WI38 (cell line): ENCODE results near the gene POLDIP2.

ENCODE experiments used
- H3K4me3 ChIP-seq: 2 replicates; pipeline ENCODE4 v1.5.1; 2011; ENCODE audit warnings: low read depth, mild to moderate bottlenecking, control low read depth, low read length
- CTCF ChIP-seq: IDR thresholded peaks from 2 replicates; pipeline ENCODE4 v1.5.1; 2012; ENCODE audit warnings: low read depth, mild to moderate bottlenecking, control low read depth, low read length

POLDIP2 gene

GRCh38 chr17:28298449-28298848, 58.9 kb downstream of the POLDIP2 start:
- H3K4me3 ChIP-seq: no peak overlapping the region
- TF ChIP-seq CTCF: no peak
